GM18520 (cell line): ENCODE measurements around the gene LIG4.

Experiments used
- ATAC-seq: cut with Tn5 transposase; IDR thresholded peaks from one replicate; pipeline ENCODE4 v1.9.1; 2021; ENCODE audit not compliant: unreplicated experiment

The LIG4 gene

GRCh38 chr13:108194435-108194936 is 20.9 kb downstream of the LIG4 start:
- ATAC-seq: no peak

GRCh38 chr13:108193806-108194205 is 21.5 kb downstream of the LIG4 start:
- no peak for ATAC-seq

GRCh38 chr13:108190897-108191296 is 24.4 kb downstream of the LIG4 start:
- no peak for ATAC-seq

GRCh38 chr13:108188260-108188659 is 27.1 kb downstream of the LIG4 start:
- ATAC-seq: no peak

GRCh38 chr13:108185223-108185622 is 30.1 kb downstream of the LIG4 start:
- no peak for ATAC-seq

- ATAC-seq: no peak
These were observed 32.7 kb downstream of the LIG4 start for GRCh38 chr13:108182652-108183051.

- ATAC-seq: no peak
These were observed 37.3 kb downstream of the LIG4 start for GRCh38 chr13:108178078-108178477.

GRCh38 chr13:108176685-108177274 is 38.6 kb downstream of the LIG4 start:
- ATAC-seq: no peak

GRCh38 chr13:108168929-108169328 is 46.4 kb downstream of the LIG4 start:
- no peak for ATAC-seq

- ATAC-seq: no peak
These were observed 49.3 kb downstream of the LIG4 start for GRCh38 chr13:108166078-108166477.

GRCh38 chr13:108158746-108159145 is 56.6 kb downstream of the LIG4 start:
- ATAC-seq: no peak
